SK-N-SH treated with all-trans-retinoic acid at 6 μM for 48 hours (cell line): Measurements from ENCODE around the gene ZNF432.

ENCODE experiments used
- ARNTL ChIP-seq: fragments of 450-650 bp; formaldehyde crosslinking; IDR thresholded peaks from 2 replicates; pipeline ENCODE4 v1.5.0; 2020; ENCODE audit warnings: low read depth, mild to moderate bottlenecking, moderate library complexity, borderline replicate concordance
- BACH2 ChIP-seq: fragments of 250-450 bp; sonication (Bioruptor Pico); IDR thresholded peaks from 2 replicates; pipeline ENCODE4 v1.9.0; 2021; ENCODE audit warnings: mild to moderate bottlenecking, borderline replicate concordance
- CSRNP3 ChIP-seq: fragments of 250-450 bp; sonication (Bioruptor Pico); IDR thresholded peaks from 2 replicates; pipeline ENCODE4 v1.5.1; 2021; ENCODE audit warnings: mild to moderate bottlenecking, moderate library complexity
- GLIS3 ChIP-seq: fragments of 250-450 bp; sonication (Bioruptor Pico); IDR thresholded peaks from 2 replicates; pipeline ENCODE4 v1.5.0; 2020; ENCODE audit warnings: mild to moderate bottlenecking, moderate library complexity
- PATZ1 ChIP-seq: fragments of 250-450 bp; sonication (Bioruptor Pico); IDR thresholded peaks from 2 replicates; pipeline ENCODE4 v1.8.0; 2020; ENCODE audit warnings: mild to moderate bottlenecking, moderate library complexity, borderline replicate concordance
- POU6F1 ChIP-seq: fragments of 250-450 bp; sonication (Bioruptor Pico); IDR thresholded peaks from 2 replicates; pipeline ENCODE4 v1.8.0; 2021; ENCODE audit warnings: low read depth, mild to moderate bottlenecking, moderate library complexity, borderline replicate concordance
- PPARA ChIP-seq: fragments of 250-450 bp; sonication (Bioruptor Pico); IDR thresholded peaks from 2 replicates; pipeline ENCODE4 v1.5.0; 2020; ENCODE audit warnings: mild to moderate bottlenecking, borderline replicate concordance
- RARB ChIP-seq: fragments of 250-450 bp; sonication (Bioruptor Pico); IDR thresholded peaks from 2 replicates; pipeline ENCODE4 v1.8.0; 2021; ENCODE audit warnings: mild to moderate bottlenecking, moderate library complexity
- TOX ChIP-seq: fragments of 250-450 bp; sonication (Bioruptor Pico); IDR thresholded peaks from 2 replicates; pipeline ENCODE4 v1.8.0; 2021; ENCODE audit warnings: mild to moderate bottlenecking, moderate library complexity, borderline replicate concordance
- ZC3H10 ChIP-seq: fragments of 250-450 bp; sonication (Bioruptor Pico); IDR thresholded peaks from 2 replicates; pipeline ENCODE4 v1.5.1; 2021; ENCODE audit warnings: mild to moderate bottlenecking, moderate library complexity
- ZFP3 ChIP-seq: fragments of 250-450 bp; sonication (Bioruptor Pico); IDR thresholded peaks from 2 replicates; pipeline ENCODE4 v1.5.0; 2020; ENCODE audit warnings: mild to moderate bottlenecking, moderate library complexity
- ZFP30 ChIP-seq: fragments of 450-650 bp; formaldehyde crosslinking; IDR thresholded peaks from 2 replicates; pipeline ENCODE4 v1.5.0; 2022; ENCODE audit warnings: mild to moderate bottlenecking, moderate library complexity
- ZNF70 ChIP-seq: fragments of 450-650 bp; formaldehyde crosslinking; IDR thresholded peaks from 2 replicates; pipeline ENCODE4 v1.5.0; 2020; ENCODE audit warnings: mild to moderate bottlenecking, moderate library complexity

GRCh38 chr19:52010674-52011073 is 38.0 kb downstream of the ZNF432 start:
- TF ChIP-seq GLIS3 (CRISPR knock-in tag) (no peak), CSRNP3 (CRISPR knock-in tag) (no peak), ZFP3 (CRISPR knock-in tag) (no peak), RARB (CRISPR knock-in tag) (no peak), BACH2 (no peak), ZC3H10 (CRISPR knock-in tag) (no peak), ARNTL (no peak), POU6F1 (CRISPR knock-in tag) (no peak), ZNF70 (no peak), PPARA (CRISPR knock-in tag) (no peak), PATZ1 (CRISPR knock-in tag) (no peak), TOX (CRISPR knock-in tag) (no peak), ZFP30 (CRISPR knock-in tag) (no peak)
